ENCODE results near the gene THSD7B.
"Not testable (repeated sequence)": the region's sequence is repeated elsewhere in the genome, so short reads cannot be mapped to it uniquely, and the experiment has no call there.

The THSD7B gene

DNA sequence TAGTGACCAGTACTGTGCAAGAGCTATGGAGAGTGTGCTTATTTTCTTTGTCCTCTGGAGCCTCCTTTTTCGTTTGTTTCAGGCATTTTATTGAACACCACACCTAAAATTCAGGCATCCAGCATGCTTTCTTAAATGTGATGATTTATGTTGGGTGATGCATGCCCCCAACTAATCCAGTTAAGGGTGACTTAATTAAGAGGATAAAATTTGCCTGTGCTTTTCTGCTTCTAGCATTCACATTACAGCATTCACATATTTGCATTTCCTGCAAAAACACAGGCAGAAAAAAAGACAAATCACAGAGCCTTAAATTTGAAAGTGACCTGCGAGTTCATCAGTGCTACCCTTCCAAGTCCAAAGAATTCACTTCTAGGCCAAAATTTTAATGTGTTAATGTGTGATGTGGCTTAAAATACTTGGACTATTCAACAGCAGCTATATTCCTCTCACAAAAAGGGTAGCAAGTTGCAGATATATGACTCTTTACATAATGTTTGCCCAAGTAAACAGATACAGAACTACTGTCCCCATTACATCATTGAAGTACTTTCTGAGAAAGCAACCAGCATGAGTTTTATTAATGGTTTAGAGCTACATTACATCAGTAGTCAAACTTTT is 286.5 kb downstream of the THSD7B start:
- no peak overlapping the region for H3K27ac ChIP-seq
- TF ChIP-seq, protein P1, sequence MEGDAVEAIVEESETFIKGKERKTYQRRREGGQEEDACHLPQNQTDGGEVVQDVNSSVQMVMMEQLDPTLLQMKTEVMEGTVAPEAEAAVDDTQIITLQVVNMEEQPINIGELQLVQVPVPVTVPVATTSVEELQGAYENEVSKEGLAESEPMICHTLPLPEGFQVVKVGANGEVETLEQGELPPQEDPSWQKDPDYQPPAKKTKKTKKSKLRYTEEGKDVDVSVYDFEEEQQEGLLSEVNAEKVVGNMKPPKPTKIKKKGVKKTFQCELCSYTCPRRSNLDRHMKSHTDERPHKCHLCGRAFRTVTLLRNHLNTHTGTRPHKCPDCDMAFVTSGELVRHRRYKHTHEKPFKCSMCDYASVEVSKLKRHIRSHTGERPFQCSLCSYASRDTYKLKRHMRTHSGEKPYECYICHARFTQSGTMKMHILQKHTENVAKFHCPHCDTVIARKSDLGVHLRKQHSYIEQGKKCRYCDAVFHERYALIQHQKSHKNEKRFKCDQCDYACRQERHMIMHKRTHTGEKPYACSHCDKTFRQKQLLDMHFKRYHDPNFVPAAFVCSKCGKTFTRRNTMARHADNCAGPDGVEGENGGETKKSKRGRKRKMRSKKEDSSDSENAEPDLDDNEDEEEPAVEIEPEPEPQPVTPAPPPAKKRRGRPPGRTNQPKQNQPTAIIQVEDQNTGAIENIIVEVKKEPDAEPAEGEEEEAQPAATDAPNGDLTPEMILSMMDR (conservative IDR thresholded peaks at IDR 0.05) = no peak

DNA sequence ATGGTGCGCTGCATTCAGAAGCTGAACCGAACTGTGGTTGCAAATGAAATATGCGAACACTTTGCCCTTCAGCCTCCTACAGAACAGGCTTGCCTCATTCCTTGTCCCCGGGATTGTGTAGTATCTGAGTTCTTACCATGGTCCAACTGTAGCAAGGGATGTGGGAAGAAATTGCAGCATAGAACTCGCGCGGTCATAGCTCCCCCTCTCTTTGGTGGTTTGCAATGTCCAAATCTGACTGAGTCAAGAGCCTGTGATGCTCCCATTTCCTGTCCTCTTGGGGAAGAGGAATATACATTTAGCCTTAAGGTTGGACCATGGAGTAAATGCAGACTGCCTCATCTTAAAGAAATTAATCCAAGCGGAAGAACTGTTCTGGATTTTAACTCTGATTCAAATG is 291.4 kb downstream of the THSD7B start:
- TF ChIP-seq, protein P1 (conservative IDR thresholded peaks at IDR 0.05) = no peak
- no peak overlapping the region for H3K27ac ChIP-seq

DNA sequence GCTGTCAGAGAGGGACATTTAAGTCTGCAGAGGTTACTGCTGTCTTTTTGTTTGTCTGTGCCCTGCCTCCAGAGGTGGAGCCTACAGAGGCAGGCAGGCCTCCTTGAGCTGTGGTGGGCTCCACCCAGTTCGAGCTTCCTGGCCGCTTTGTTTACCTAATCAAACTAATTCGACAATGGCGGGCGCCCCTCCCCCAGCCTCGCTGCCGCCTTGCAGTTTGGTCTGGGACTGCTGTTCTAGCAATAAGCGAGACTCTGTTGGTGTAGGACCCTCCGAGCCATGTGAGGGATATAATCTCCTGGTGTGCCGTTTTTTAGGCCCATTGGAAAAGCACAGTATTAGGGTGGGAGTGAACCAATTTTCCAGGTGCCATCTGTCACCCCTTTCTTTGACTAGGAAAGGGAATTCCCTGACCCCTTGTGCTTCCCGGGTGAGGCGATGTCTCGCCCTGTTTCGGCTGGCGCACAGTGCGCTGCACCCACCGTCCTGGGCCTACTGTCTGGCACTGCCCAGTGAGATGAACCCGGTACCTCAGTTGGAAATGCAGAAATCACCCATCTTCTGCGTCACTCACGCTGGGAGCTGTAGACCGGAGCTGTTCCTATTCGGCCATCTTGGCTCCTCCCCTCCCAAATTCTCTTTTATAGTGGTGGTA is 310.9 kb downstream of the THSD7B start:
- H3K27ac ChIP-seq = not testable (repeated sequence)

DNA sequence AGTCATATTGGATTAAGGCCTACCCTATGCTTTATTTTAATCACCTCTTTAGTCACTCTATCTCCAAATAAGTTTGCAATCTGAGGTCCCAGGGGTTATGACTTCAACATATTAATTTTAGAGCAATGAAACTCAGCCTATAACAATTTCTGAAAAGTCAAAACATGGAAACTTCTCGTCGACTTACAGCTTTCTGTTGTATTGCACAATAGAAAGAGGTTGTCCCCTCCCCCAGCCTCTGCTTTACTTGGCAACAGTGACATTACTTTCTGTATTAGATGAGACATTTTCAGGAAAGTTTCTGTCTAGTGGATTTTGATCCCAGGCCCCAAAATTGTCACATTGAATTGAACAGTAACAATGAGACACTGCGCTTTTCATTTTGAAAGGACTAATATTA is 326.4 kb downstream of the THSD7B start:
- H3K27ac ChIP-seq = no peak overlapping the region
- TF ChIP-seq, protein P1 (conservative IDR thresholded peaks at IDR 0.05) = no peak

DNA sequence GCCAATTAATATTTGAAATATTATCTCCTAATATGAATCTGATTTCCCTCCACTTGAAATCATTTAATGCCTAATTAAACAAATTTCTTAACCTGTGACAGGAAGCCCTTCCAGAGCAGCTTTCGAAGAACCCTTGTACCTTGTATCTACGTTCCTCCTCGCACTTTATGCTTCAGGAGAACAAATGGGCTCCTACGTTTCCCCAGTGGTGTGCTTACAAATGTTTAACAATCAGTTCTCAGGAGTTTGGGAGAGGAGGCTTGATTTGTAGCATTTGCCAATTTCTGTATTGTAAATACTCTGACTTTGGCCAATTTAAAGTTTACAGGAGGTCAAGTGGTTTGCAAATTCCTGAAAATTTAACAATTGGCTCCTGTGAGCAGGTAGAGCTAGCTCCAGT is 327.8 kb downstream of the THSD7B start:
- no peak overlapping the region for H3K27ac ChIP-seq
- TF ChIP-seq, protein P1 (conservative IDR thresholded peaks at IDR 0.05) = no peak

DNA sequence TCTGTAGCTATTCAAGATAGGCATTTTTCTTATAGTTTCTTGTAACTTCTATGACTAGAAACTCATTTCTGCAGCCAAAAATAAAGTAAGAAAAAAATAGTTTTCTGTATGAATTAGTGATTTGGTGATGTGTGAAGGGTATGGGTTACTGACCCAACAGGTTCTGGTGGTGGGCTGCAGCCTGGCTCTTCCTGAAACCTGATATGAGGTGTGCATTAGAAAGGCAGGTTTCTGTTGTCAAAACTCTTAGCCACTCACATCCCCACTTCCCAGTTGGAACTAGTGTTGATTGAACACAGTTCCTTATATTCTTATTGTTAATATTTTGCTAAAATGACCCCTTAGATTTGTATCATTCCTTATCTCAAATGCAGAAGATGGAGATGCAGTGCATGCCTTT is 330.8 kb downstream of the THSD7B start:
- TF ChIP-seq, protein P1 (conservative IDR thresholded peaks at IDR 0.05) = no peak
- no peak overlapping the region for H3K27ac ChIP-seq

DNA sequence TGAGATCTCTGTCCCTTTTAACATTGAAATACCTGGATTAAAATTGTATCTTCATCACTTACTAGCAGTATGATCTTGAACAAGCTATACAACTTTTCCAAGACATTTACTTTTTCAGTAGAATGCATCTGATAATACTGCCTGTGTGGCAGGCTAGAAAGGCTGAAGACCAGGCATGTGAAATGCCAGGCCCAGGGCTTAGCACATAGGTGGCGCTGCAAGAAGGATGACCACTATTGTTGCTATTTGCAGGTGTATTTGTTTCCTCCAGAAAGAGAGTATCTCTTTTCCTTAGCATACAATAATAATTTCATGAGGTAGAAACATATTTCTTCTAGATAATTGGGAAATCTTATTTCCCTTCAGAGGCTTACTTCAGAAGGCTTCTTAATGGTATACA is 331.3 kb downstream of the THSD7B start:
- TF ChIP-seq, protein P1 (conservative IDR thresholded peaks at IDR 0.05) = no peak; the same call in 1 of the 2 replicates
- H3K27ac ChIP-seq = no peak overlapping the region

DNA sequence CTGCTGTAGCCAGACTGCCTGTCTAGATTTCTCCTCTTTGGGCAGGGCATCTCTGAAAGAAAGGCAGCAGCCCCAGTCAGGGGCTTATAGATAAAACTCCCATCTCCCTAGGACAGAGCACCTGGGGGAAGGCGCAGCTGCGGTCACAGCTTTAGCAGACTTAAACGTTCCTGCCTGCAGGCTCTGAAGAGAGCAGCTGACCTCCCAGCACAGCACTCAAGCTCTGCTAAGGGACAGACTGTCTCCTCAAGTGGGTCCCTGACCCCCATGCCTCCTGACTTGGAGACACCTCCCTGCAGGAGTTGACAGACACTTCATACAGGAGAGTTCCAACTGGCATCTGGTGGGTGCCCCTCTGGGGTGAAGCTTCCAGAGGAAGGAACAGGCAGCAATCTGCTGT is 336.5 kb downstream of the THSD7B start:
- not testable (repeated sequence) for H3K27ac ChIP-seq
